Natural killer cell (primary cell): ENCODE data around the gene TPH1. TPM values are rescaled to one million over a fixed set of nuclear protein-coding genes. Genes with fewer than 3 reads are reported as not detected.

Experiments
- ATAC-seq, 3 donors: fragments of 150-1000 bp in 2 of 3; fragments of 200-7000 bp in 1 of 3; cut with Tn5 transposase; 1 replicate in 1 of 3; 2 replicates in 2 of 3; pipeline ENCODE4 v1.10.0; 2021; ENCODE audit warnings: mild to moderate bottlenecking in 2 of 3, moderate library complexity in 2 of 3
- DNase-seq, 2 donors: peaks; one replicate each; pipeline versions ENCODE4 v3.0.0 to v3.0.0-alpha.2; 2013 to 2021; ENCODE audit warnings: mixed read lengths in 1 of 2
- H3K27ac ChIP-seq: one replicate; pipeline ENCODE4 v1.5.1; 2013; ENCODE audit warnings: mild to moderate bottlenecking, low read length
- H3K27me3 ChIP-seq: one replicate; pipeline ENCODE4 v1.6.1; 2013; ENCODE audit warnings: low read length; ENCODE audit not compliant: control insufficient read depth, insufficient read depth
- H3K36me3 ChIP-seq: one replicate; pipeline ENCODE4 v1.6.1; 2013; ENCODE audit warnings: low read length; ENCODE audit not compliant: control insufficient read depth, insufficient read depth
- H3K4me1 ChIP-seq: one replicate; pipeline ENCODE4 v1.6.1; 2013; ENCODE audit warnings: low read length; ENCODE audit not compliant: control insufficient read depth, insufficient read depth
- H3K4me3 ChIP-seq: one replicate; pipeline ENCODE4 v1.5.1; 2013; ENCODE audit warnings: low read length
- H3K9me3 ChIP-seq: one replicate; pipeline ENCODE4 v1.6.1; 2013; ENCODE audit warnings: low read length; ENCODE audit not compliant: control insufficient read depth, insufficient read depth
- H3K27ac Mint-ChIP-seq, 2 donors: one replicate each; pipeline ENCODE4 v1.8.0; 2022; ENCODE audit warnings: mild to moderate bottlenecking in 2 of 2, mixed read lengths in 2 of 2, moderate library complexity in 1 of 2
- H3K27me3 Mint-ChIP-seq, 2 donors: one replicate each; pipeline ENCODE4 v1.8.0; 2022; ENCODE audit warnings: low read depth in 2 of 2, mixed read lengths in 2 of 2
- H3K36me3 Mint-ChIP-seq: one replicate; pipeline ENCODE4 v1.8.0; 2022; ENCODE audit warnings: mixed read lengths
- H3K4me1 Mint-ChIP-seq, 2 donors: one replicate each; pipeline ENCODE4 v1.8.0; 2022; ENCODE audit warnings: mixed read lengths in 2 of 2
- H3K4me3 Mint-ChIP-seq: one replicate; pipeline ENCODE4 v1.8.0; 2022; ENCODE audit warnings: mild to moderate bottlenecking, moderate library complexity, mixed read lengths
- H3K9me3 Mint-ChIP-seq, 2 donors: one replicate each; pipeline ENCODE4 v1.8.0; 2022; ENCODE audit warnings: mixed read lengths in 2 of 2
- CTCF ChIP-seq: fragments of 200-600 bp; IDR thresholded peaks from one replicate; pipeline ENCODE4 v1.8.0; 2022; ENCODE audit warnings: antibody characterized with exemption
- WGBS: methylation state at CpG from one replicate; pipeline ENCODE4 v1.1.7; 2013; ENCODE audit warnings: missing lambda C conversion rate; ENCODE audit not compliant: insufficient coverage; 5-methylcytosine and 5-hydroxymethylcytosine counted together
- intact Hi-C: fragments of 100-400 bp; cut with micrococcal nuclease; formaldehyde crosslinking; loops from one replicate; pipeline ENCODE4 v1.14.2; 2022
- total RNA-seq, 4 donors: library from RNA; stranded (reverse); fragments of 120-200 nt in 1 of 4; gene quantifications; one replicate each; pipeline versions ENCODE4 v1.2.3 to v1.2.4, GENCODE V29; 2013 to 2022

Gene TPH1
- total RNA-seq, 3 donors from 2014 or later (not counting 1 experiment from before 2014, with no cell fraction given): 1.1 to 1.4 (median 1.3) TPM

GRCh38 chr11:18063125-18063524, 17.1 kb upstream of the TPH1 start:
- no peaks in the 10 kb centered on the region for H3K4me1 Mint-ChIP-seq
- no peaks in the 10 kb centered on the region for H3K9me3 Mint-ChIP-seq
- H3K27ac ChIP-seq: no peak overlapping the region
- no peaks in the 10 kb centered on the region for H3K27me3 Mint-ChIP-seq
- H3K9me3 ChIP-seq: no peaks in the 10 kb centered on the region
- no peak overlapping the region for H3K4me3 ChIP-seq
- no peaks in the 10 kb centered on the region for H3K36me3 ChIP-seq
- ATAC-seq (no peak), DNase-seq (no peak)
- no peak overlapping the region for H3K27ac Mint-ChIP-seq
- no peak overlapping the region for H3K4me3 Mint-ChIP-seq
- WGBS: 79% methylated on average over 5 of the region's 5 CpGs
- no peak for TF ChIP-seq CTCF
- no peaks in the 10 kb centered on the region for H3K27me3 ChIP-seq
- H3K4me1 ChIP-seq: no peaks in the 10 kb centered on the region
- no peaks in the 10 kb centered on the region for H3K36me3 Mint-ChIP-seq
- intact Hi-C loops: no loop called here

- no peak overlapping the region for H3K4me3 Mint-ChIP-seq
- Histone ChIP-seq H3K4me1 (no peaks in the 10 kb centered on the region), H3K27ac (no peak overlapping the region), H3K4me3 (no peak overlapping the region), H3K36me3 (no peaks in the 10 kb centered on the region), H3K9me3 (no peaks in the 10 kb centered on the region), H3K27me3 (no peaks in the 10 kb centered on the region)
- no peak for TF ChIP-seq CTCF
- H3K27me3 Mint-ChIP-seq: no peaks in the 10 kb centered on the region
- no peaks in the 10 kb centered on the region for H3K36me3 Mint-ChIP-seq
- H3K27ac Mint-ChIP-seq: no peak overlapping the region
- intact Hi-C loops: no loop called here
- H3K4me1 Mint-ChIP-seq: no peaks in the 10 kb centered on the region
- no peaks in the 10 kb centered on the region for H3K9me3 Mint-ChIP-seq
- 90% methylated on average over 2 of the region's 2 CpGs for WGBS
- no peak for ATAC-seq
- no peak for DNase-seq
Measured at GRCh38 chr11:18061351-18061750, 15.3 kb upstream of the TPH1 start.

- no peak for ATAC-seq
Measured at GRCh38 chr11:18056561-18057181, 10.6 kb upstream of the TPH1 start.

More at GRCh38 chr11:18056561-18057181, 10.6 kb upstream of the TPH1 start:
- no peaks in the 10 kb centered on the region for H3K36me3 ChIP-seq
- intact Hi-C loops: no loop called here
- DNase-seq: no peak
- Mint-ChIP-seq H3K4me3 (no peak overlapping the region), H3K27ac (no peak overlapping the region), H3K27me3 (peaks cover 0 to 3% of the 10 kb centered on the region in 2 donors), H3K9me3 (no peaks in the 10 kb centered on the region), H3K4me1 (no peaks in the 10 kb centered on the region), H3K36me3 (no peaks in the 10 kb centered on the region)
- no peaks in the 10 kb centered on the region for H3K4me1 ChIP-seq
- WGBS: 83% methylated on average over 1 of the region's 1 CpG
- TF ChIP-seq CTCF: no peak
- H3K27me3 ChIP-seq: no peaks in the 10 kb centered on the region
- no peak overlapping the region for H3K27ac ChIP-seq
- H3K9me3 ChIP-seq: no peaks in the 10 kb centered on the region
- no peak overlapping the region for H3K4me3 ChIP-seq
